ENCODE measurements around the gene F12.

- TF ChIP-seq CTCF (IDR thresholded peaks at IDR 0.05 in 4 of 5, conservative IDR thresholded peaks at IDR 0.05 in 1 of 5) (no peak), POLR2A (IDR thresholded peaks at IDR 0.05) (no peak)
Observed at GRCh38 chr5:177356746-177357145, 52.6 kb downstream of the F12 start.

Measured in gastrocnemius medialis (tissue), 4 donors.